ENCODE results near the gene GRAMD1A.
"Not testable (repeated sequence)": the region's sequence is repeated elsewhere in the genome, so short reads cannot be mapped to it uniquely, and the experiment has no call there.

Gene GRAMD1A

GRCh38 chr19:35037716-35038622 lies 37.8 kb downstream of the GRAMD1A start:
- no peak for DNase-seq (ENCODE audit: low read depth, low spot score)

GRCh38 chr19:35038623-35039512 lies 38.7 kb downstream of the GRAMD1A start:
- DNase-seq (ENCODE audit: low read depth, low spot score), result no peak

- no peak for DNase-seq (ENCODE audit: low read depth, low spot score)
Measured at GRCh38 chr19:35039881-35040825, 40.0 kb downstream of the GRAMD1A start.

GRCh38 chr19:35040826-35041547 lies 40.9 kb downstream of the GRAMD1A start:
- no peak for DNase-seq (ENCODE audit: low read depth, low spot score)

- no peak for DNase-seq (ENCODE audit: low read depth, low spot score)
Measured at GRCh38 chr19:35041548-35042055, 41.5 kb downstream of the GRAMD1A start, which contains the start of gene HPN. TSS of gene HPN (plus strand) at chr19:35041721. CDS start at chr19:35042507, 786 bp downstream.

GRCh38 chr19:35042056-35042730 lies 42.1 kb downstream of the GRAMD1A start:
- no peak for DNase-seq (ENCODE audit: low read depth, low spot score)

GRCh38 chr19:35042954-35043604 lies 43.0 kb downstream of the GRAMD1A start:
- no peak for DNase-seq (ENCODE audit: low read depth, low spot score)

GRCh38 chr19:35043906-35044305 lies 43.8 kb downstream of the GRAMD1A start:
- no peak for DNase-seq (ENCODE audit: low read depth, low spot score)

GRCh38 chr19:35044317-35045117 lies 44.4 kb downstream of the GRAMD1A start:
- no peak for DNase-seq (ENCODE audit: low read depth, low spot score)

GRCh38 chr19:35045667-35046300 lies 45.7 kb downstream of the GRAMD1A start:
- DNase-seq (ENCODE audit: low read depth, low spot score), result no peak

- no peak for DNase-seq (ENCODE audit: low read depth, low spot score)
Measured at GRCh38 chr19:35046461-35046860, 46.3 kb downstream of the GRAMD1A start.

GRCh38 chr19:35048911-35049411 lies 48.8 kb downstream of the GRAMD1A start:
- DNase-seq (ENCODE audit: low read depth, low spot score), result no peak

GRCh38 chr19:35049456-35049855 lies 49.3 kb downstream of the GRAMD1A start:
- no peak for DNase-seq (ENCODE audit: low read depth, low spot score)

- DNase-seq (ENCODE audit: low read depth, low spot score), result not testable (repeated sequence)
Measured at GRCh38 chr19:35050662-35051061, 50.5 kb downstream of the GRAMD1A start.

- DNase-seq (ENCODE audit: low read depth, low spot score), result not testable (repeated sequence)
Measured at GRCh38 chr19:35051268-35051667, 51.1 kb downstream of the GRAMD1A start.

- no peak for DNase-seq (ENCODE audit: low read depth, low spot score)
Measured at GRCh38 chr19:35051796-35052195, 51.7 kb downstream of the GRAMD1A start.

- no peak for DNase-seq (ENCODE audit: low read depth, low spot score)
Measured at GRCh38 chr19:35052599-35053190, 52.6 kb downstream of the GRAMD1A start.

Measured in smooth muscle cell of the brain vasculature (primary cell).